ENCODE results near the gene CFAP97. TPM values are rescaled to one million over a fixed set of nuclear protein-coding genes. Genes with fewer than 3 reads are reported as not detected.

The CFAP97 gene
- total and polyA plus RNA-seq, 9 of the 15 experiments (the other 6 are each of a cell fraction or from before 2014, with no cell fraction given): 17.3 to 57.8 (median 44.4) TPM

GRCh38 chr4:185118876-185119275, 84.9 kb downstream of the CFAP97 start (continued):
- TF ChIP-seq ZNF407 (IDR thresholded peaks at IDR 0.05; ENCODE audit: low read depth): no peak
